ENCODE data around the gene CRBN. TPM values are rescaled to one million over a fixed set of nuclear protein-coding genes. Genes with fewer than 3 reads are reported as not detected.

The CRBN gene
- total RNA-seq, 2 experiments from 2014 or later = 33.7 to 35.0 TPM

GRCh38 chr3:3200632-3201212, 21.2 kb upstream of the CRBN start:
- Mint-ChIP-seq H3K27me3 (peaks cover 2% of the 10 kb centered on the region), H3K27ac (no peak overlapping the region), H3K9me3 (no peaks in the 10 kb centered on the region), H3K36me3 (ENCODE audit: low read depth) (no peaks in the 10 kb centered on the region), H3K4me1 (ENCODE audit: low read depth) (peaks cover 15% of the 10 kb centered on the region), H3K4me3 (no peak overlapping the region)
- TF ChIP-seq CTCF (IDR thresholded peaks at IDR 0.05) = peak; percentile 89
- DNase-seq (peak; percentile 46), ATAC-seq (peak; percentile 56)
- POLR2A ChIA-PET = interaction anchor here (1.4 kb wide), 1 partner anchor 9 kb away, joined by 4 read pairs; no protein-coding TSS in a partner anchor
- intact Hi-C loops (cut with micrococcal nuclease) = loop anchor here (1.0 to 10.0 kb wide), 2 partner anchors 798 to 1074 kb away; no protein-coding TSS in a partner anchor
- CTCF ChIA-PET = interaction anchor here (0.6 to 5.2 kb wide), 25 partner anchors 10 to 1092 kb away, joined by 3 to 55 read pairs (median 4); no protein-coding TSS in a partner anchor

- ATAC-seq = no peak
- no peak for DNase-seq
- intact Hi-C loops (cut with micrococcal nuclease) = loop anchor here (5.0 kb wide), 1 partner anchor 1093 kb away; no protein-coding TSS in a partner anchor
- H3K4me3 Mint-ChIP-seq = no peak overlapping the region
- TF ChIP-seq CTCF (IDR thresholded peaks at IDR 0.05) = no peak
- H3K36me3 Mint-ChIP-seq (ENCODE audit: low read depth) = no peaks in the 10 kb centered on the region
- peaks cover 2% of the 10 kb centered on the region for H3K27me3 Mint-ChIP-seq
- H3K4me1 Mint-ChIP-seq (ENCODE audit: low read depth) = peaks cover 15% of the 10 kb centered on the region
- H3K27ac Mint-ChIP-seq = no peak overlapping the region
- no peaks in the 10 kb centered on the region for H3K9me3 Mint-ChIP-seq
- ChIA-PET CTCF (interaction anchor here (0.9 to 5.2 kb wide), 8 partner anchors 11 to 1089 kb away, joined by 3 to 55 read pairs (median 12); no protein-coding TSS in a partner anchor), POLR2A (no interaction called here)
Observed at GRCh38 chr3:3199306-3199705, 19.8 kb upstream of the CRBN start.

- peak; percentile 49 for DNase-seq
- CTCF ChIA-PET = interaction anchor here (0.8 to 2.2 kb wide), 6 partner anchors 8 to 1094 kb away, joined by 3 to 9 read pairs (median 4); no protein-coding TSS in a partner anchor
- Mint-ChIP-seq H3K4me1 (ENCODE audit: low read depth) (peaks cover 21% of the 10 kb centered on the region), H3K27me3 (no peaks in the 10 kb centered on the region), H3K27ac (no peak overlapping the region), H3K36me3 (ENCODE audit: low read depth) (no peaks in the 10 kb centered on the region), H3K4me3 (no peak overlapping the region), H3K9me3 (no peaks in the 10 kb centered on the region)
- ATAC-seq = no peak
- intact Hi-C loops (cut with micrococcal nuclease) = loop anchor here (5.0 kb wide), 1 partner anchor 1096 kb away; no protein-coding TSS in a partner anchor
- POLR2A ChIA-PET = interaction anchor here (0.6 kb wide), 1 partner anchor 1096 kb away, joined by 3 read pairs; no protein-coding TSS in a partner anchor
- TF ChIP-seq CTCF (IDR thresholded peaks at IDR 0.05) = peak; percentile 45
Observed at GRCh38 chr3:3196148-3196861, 16.8 kb upstream of the CRBN start.

- Mint-ChIP-seq H3K4me1 (ENCODE audit: low read depth) (peaks cover 24% of the 10 kb centered on the region), H3K4me3 (no peak overlapping the region), H3K36me3 (ENCODE audit: low read depth) (no peaks in the 10 kb centered on the region), H3K27me3 (no peaks in the 10 kb centered on the region), H3K9me3 (no peaks in the 10 kb centered on the region), H3K27ac (no peak overlapping the region)
- DNase-seq (no peak), ATAC-seq (no peak)
- ChIA-PET POLR2A (no interaction called here), CTCF (no interaction called here)
- intact Hi-C loops (cut with micrococcal nuclease) = loop anchor here (5.0 kb wide), 1 partner anchor 1097 kb away; no protein-coding TSS in a partner anchor
- TF ChIP-seq CTCF (IDR thresholded peaks at IDR 0.05) = no peak
Observed at GRCh38 chr3:3194861-3195260, 15.4 kb upstream of the CRBN start.

All from activated CD8-positive, alpha-beta T cell treated with anti-CD3 and anti-CD28 coated beads for 36 hours (primary cell).